Astrocyte (in vitro differentiated cells and primary cell): ENCODE data around the gene MYO16.

Source experiments
- EZH2 ChIP-seq: IDR thresholded peaks from 2 replicates; pipeline ENCODE4 v1.6.1; 2012; ENCODE audit warnings: mild to moderate bottlenecking, low read length, inconsistent platforms; ENCODE audit not compliant: insufficient read depth
- TF ChIP-seq, protein P1 (sequence below): IDR thresholded peaks from 2 replicates; pipeline ENCODE4 v1.5.1; 2011; ENCODE audit warnings: low read depth, mild to moderate bottlenecking, inconsistent platforms, low read length, moderate library complexity; ENCODE audit not compliant: insufficient read depth

DNA sequence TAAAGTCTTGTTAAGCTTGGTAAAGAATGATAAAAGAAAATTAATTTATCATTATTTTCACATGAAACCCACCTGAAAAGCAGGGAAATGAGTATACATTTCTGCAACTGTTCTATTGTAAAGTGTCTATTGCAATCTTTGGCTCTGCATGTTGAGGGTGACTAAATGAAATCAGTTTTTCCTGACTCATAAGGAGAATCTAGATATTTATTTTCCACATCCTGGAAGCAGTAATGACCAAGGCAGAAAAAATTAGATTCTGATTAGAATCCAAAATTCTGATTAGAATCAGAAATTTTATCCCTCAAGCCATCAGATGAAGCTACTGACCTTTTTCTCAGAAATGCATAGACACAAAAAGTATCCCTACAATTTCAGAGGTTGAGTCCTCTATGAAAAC is 178.4 kb downstream of the MYO16 start:
- TF ChIP-seq, protein P1, sequence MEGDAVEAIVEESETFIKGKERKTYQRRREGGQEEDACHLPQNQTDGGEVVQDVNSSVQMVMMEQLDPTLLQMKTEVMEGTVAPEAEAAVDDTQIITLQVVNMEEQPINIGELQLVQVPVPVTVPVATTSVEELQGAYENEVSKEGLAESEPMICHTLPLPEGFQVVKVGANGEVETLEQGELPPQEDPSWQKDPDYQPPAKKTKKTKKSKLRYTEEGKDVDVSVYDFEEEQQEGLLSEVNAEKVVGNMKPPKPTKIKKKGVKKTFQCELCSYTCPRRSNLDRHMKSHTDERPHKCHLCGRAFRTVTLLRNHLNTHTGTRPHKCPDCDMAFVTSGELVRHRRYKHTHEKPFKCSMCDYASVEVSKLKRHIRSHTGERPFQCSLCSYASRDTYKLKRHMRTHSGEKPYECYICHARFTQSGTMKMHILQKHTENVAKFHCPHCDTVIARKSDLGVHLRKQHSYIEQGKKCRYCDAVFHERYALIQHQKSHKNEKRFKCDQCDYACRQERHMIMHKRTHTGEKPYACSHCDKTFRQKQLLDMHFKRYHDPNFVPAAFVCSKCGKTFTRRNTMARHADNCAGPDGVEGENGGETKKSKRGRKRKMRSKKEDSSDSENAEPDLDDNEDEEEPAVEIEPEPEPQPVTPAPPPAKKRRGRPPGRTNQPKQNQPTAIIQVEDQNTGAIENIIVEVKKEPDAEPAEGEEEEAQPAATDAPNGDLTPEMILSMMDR: no peak
- TF ChIP-seq EZH2: no peak
